GM21526 (cell line): ENCODE data around the gene NECTIN1.

Experiments
- ATAC-seq: cut with Tn5 transposase; IDR thresholded peaks from one replicate; pipeline ENCODE4 v1.9.1; 2021; ENCODE audit warnings: moderate library complexity; ENCODE audit not compliant: unreplicated experiment, low FRiP score

NECTIN1 gene

DNA sequence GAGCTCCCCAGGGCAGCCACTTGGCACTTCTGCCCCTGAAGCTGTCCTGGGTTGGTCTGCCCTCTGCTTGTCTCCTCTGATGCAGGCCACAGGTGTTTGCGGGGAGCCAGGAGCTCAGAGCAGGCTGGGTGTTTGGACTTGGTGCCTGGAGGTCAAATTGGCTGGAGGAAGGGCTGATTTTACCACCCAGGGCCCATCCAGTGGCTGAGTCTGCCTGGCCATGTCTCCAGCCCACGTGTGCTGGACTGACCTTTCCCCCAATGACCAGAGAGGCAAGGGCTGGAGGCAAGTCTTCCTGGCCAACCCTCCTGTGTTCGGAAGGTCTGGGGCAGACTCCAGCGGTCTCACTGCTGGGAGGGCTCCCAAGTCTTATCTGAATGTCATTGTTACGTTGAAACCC is 84.0 kb downstream of the NECTIN1 start:
- no peak for ATAC-seq

DNA sequence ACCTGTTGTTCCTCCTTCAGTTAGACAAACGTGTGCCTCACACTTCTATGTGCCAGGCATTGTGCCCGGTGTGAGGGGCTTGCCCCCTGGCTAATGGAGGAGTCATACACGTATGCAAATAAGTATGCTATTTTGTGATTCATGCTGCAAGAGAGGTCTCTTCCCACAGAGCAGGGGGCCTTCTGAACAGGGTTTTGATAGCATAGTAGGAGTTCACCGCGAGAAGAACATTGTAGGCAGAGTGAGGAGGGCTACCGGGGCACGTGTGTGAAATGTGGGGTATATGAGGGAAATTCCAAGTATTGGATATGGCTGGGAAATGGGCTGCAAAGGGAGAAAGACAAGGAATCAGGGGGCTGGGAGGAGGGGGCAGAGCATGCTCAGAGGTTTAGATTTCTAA is 84.5 kb downstream of the NECTIN1 start:
- no peak for ATAC-seq

DNA sequence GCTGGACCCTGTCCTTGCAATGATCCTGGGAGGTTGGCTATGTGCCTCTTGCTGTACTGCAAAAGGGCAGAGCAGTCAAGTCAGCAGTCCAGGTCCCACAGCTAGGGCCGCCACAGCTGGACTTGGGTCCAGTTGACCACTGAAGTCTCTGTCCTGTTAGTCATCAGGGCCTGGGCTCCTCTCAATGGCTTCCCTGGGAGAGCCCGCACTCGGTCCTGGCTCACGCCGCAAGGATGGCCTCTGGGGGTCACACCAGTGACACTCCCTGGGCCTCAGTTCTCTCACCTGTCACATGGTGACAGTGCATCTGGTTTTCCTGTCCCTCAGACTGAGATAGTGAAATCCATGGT is 85.1 kb downstream of the NECTIN1 start:
- ATAC-seq, result no peak

DNA sequence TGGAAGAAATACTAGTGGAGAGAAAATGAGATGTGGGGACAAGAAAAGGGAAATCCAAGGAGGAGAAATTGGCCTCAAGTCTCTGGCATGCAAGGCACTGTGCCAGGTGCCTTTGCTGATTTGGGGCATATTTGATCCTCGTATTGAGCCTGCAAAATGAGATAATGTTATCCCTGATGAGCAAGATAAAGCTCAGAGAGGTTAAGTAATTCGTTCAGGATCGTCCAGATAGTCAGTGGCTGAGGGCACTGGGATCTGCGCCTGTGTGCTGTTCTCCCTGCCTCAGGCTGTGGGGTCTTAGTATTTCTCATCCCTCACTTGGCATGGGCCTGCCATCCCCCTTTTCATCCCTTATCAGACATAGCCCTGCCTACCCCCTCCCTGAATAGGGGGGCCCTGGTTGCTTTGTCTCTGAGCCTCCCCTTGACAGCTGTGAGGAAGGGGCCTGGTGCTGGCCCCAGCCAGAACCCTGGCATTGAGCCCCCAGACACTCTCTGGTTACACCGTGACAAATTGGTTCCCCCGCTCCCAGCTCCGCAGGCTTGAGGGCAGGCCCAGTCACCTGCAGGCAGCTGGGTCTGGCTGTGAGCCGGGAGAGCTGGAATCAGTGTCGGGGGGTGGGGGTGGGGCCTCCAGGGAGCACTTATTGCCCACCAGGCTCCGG is 85.7 kb downstream of the NECTIN1 start:
- no peak for ATAC-seq

DNA sequence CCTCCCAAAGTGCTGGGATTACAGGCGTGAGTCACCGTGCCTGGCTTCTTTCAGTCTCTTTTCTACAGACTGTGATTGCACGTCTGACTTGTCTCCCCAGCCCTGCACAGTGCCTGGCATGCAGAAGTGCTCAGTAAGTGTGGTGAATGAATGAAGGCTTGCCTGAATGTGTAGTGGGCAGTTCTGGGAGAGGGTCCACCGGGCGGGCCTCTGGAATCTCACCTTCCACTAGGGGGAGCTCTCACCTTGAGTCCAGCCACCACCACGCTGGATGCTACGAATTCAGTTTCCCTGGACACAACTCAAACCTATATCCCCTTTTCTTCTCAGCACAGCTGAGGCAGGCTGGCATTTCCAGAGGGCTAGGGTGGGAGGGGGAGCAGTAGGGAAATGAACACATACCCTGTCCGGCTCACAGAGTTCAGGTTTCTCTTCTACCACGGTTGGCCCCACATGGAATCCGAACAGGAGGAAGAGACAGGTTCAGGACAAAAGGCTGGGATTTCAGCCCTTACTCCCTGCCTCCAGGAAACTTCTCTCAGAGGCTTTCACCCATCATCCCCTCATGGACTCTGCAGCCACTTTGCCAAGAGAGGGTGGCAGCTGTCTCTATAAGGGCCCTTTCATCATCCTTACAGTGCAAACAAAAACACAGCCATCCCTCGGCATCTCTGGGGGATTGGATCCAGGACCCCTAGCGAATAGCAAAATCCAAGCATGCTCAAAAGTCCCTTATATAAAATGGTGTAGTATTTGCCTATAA is 86.8 kb downstream of the NECTIN1 start:
- ATAC-seq, result no peak

DNA sequence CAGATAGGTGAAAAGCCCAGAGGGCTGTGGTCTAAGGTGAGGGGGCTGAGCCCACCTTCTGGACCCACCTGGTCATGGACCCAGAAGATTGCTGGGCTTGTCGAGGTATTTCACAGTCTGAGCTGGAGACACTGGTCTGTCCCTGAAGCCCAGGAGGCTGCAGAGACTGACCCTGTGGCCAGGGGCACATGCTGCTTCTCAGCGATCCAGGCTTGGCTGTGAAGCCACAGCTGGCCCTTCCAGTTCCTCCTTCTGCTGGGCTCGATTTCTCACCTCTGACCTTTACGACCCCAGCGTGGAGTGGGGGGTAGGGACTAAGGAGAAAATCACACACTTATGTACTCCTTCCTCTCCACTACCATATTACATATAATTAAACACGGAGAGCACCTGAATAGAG is 88.5 kb downstream of the NECTIN1 start:
- ATAC-seq, result no peak

DNA sequence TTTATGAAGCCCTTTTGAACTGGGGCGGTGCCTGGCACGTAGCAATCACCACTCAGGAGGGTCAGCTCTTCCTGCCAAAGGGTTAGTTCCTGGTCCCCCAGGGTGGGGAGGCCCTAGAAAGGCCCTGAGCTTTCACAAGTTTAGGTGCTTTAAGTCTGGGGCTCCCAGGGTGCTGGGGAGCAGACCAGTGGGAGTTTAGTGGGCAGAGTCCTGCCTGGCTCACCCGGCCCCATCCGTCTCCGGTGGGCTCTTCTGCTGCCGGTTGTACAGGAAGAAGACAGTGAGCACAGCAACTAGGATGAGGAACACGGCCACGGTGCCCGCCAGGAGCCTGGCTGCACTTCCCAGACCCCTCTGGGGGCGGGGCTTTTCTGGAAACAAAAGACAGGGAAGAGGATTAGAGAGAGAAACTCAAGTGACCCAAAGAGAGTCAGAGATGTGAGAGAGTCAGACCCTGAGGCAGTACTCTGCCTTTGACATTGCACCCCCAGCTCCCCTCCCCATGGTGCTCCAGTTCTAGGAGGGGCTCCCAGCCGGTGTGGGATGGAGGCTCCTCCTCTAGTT is 89.3 kb downstream of the NECTIN1 start:
- ATAC-seq, result no peak

DNA sequence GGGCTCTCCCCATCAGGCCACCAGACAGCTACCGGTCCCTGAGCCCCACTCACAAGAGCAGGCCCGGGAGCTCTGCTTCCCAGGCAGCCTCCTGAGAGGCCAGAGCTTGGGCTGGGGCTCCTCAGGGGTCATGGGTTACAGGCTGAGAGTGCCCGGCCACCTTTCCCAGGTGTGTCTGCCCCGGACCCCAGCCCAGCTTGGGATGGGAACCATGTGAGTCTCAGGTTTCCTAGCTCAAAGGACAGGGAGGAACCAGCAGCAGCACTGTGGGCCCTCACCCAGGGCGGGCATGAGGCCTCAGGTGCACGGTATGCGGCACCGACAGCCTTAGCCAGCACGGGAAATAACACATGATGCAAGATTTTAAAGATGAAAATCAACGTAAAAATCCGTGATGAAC is 90.1 kb downstream of the NECTIN1 start:
- ATAC-seq, result no peak

DNA sequence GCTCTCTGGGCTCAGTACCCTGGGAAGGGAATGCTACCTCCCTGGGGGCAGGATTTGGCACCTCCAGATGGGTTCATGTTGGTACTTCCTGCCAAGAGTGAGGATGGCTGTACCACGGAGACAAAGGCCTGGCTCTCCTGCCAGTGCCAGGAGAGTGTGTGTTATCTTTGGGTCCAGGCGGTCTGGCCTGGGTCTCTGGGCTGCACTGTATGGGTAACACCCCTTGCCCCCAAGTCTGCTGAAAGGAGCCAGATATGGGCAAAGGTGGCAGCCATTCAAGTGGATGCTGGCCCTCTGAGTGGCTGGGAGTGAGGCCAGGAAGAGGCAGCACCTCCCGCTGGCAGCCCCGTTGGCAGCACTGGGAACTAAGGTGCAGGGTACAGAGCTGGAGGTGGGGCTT is 91.5 kb downstream of the NECTIN1 start:
- ATAC-seq, result no peak

DNA sequence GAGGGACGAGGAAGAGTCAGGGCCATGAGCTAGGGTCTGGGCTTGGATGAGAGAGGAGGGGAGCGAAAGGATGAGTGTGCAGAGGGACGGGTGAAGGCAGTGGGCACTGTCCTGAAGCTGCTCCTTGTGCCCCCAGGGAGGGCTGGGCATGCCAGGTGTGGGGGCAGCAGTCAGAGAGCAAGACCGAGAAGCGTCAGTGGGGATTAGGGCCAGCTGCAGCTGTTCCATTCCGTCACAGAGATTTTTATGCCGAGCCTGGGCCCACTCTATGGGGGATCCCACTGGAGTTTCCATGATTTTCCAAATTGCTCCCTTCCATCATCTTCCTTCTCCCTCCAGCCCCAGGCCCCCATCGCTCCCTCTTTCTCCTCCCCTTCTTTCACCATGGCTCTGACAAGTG is 93.2 kb downstream of the NECTIN1 start:
- no peak for ATAC-seq

DNA sequence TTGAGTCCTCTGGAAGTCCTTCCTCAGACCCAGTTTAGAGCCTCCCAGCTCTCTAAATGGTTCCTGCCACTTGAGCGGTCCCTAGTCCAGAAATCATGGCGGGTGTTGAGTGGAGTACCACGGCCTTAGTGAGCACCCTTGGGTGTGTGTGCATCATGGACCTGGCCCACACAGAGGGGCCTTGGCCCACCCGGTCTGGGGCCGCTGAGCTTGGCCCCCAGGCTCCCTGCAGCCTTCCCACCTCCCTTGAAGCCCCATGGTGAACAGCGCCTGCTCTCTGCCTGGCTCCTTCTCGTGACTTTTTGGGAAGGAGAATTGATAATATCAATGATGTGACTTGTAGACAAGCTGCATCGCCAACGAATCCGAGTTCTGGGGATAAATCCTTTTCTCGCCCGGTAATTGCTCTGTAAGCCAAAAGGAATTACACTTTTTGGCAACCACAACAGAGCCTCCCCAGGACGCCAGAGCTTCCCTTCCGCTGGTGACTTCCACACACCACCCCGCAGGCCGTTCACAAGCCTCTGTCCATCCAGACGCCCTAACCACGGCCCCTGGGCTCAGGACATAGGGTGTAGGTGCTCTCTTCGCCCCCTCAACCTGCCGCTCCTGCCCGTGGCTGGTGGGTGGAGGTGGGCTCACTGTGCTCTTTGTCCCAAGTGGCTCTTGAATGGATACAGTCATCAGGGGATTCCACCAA is 93.8 kb downstream of the NECTIN1 start:
- ATAC-seq, result no peak

DNA sequence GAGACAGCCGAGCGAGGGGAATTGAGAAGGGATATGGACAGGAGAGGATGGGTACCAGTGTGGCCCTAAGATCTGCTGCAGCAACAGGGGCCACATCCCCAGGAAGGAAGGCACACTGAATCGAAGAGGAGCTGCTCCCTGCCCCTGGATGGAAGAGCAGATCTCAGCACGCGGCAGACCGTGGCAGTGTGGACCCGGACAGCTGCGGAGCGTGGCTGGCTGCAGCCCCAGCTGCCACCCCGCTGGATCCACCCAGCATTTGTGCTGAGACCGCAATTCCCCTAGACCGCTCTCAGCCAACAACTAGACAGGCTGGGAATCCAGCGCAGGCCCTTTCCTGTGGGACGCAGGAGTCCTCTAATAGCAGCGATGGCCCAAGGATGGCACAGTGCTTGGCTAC is 94.7 kb downstream of the NECTIN1 start:
- no peak for ATAC-seq

DNA sequence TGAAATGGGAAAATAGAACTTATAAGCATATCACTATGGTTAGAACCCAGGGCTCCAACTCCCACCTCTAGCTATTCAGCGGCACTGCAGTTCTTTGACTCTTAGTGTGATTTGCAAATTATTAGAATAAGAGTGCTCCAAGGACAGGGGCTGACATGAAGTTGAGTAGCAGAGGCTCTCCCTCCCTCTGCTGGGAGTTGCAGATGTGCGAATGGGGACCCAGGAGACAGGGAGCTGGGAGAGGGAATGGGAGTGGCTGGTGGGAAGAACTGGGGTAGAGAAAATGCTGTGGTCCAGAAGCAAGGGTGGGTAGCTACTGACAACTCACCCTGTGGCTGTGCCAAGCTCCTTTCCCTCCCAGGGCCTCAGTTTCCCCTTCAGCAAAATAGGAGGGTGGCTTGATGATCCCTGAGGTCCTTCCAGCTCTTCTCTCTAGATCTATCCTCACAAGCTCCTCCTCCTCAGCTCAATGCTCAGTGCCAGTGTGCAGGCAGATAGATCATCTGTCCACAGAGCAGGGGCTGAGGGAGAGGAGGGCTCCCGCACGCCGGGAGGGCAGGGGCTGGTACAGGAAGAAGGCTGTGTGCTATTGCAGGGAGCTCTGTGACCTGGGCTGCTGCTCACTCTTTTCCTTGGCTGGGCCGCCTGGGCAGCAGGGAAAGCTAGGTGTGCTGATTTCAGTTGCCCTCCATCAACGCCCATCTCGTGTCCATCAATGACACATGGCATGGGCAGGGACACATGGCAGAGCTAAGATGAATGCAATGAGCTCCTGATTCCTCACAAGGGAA is 99.0 kb downstream of the NECTIN1 start:
- ATAC-seq, result no peak

DNA sequence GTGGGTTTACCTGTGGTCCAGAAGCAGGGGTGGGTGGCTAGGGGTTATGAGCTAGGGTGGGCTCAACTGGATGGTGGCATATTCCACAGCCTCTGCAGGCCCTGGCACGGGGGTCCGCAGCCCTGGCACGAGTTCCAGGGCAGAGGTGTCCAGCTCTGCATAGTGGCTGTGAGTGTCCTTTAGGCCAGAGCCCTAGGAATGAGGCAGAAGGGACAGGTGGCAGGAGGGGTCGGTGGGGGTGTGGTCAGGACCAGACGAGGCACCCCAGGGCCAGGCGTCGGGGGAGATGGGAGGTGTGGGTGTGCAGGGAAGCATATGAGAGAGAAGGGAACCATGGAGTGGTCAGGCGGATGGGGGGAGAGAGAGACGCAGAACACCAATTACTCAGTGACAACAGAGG is 99.9 kb downstream of the NECTIN1 start:
- no peak for ATAC-seq

DNA sequence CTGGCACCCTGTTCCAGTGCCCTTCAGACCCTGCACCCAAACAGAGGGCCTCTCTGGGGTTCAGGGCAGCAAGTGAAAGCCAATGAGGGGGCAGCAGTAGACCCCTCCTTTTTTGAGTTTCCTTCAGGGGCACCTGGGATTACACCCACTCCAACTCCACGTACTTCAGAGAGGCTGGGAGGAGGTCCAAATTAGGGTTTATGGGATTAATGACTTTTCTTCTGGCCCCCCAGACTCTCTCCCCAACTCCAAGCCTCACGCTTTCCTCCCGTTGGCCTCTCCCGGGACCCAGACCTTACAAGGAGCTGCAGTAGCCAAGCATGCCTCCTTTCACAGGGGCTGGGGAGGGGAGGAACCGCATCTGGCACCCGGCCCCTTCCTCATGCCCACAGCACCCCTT is 101.7 kb downstream of the NECTIN1 start:
- ATAC-seq, result no peak

DNA sequence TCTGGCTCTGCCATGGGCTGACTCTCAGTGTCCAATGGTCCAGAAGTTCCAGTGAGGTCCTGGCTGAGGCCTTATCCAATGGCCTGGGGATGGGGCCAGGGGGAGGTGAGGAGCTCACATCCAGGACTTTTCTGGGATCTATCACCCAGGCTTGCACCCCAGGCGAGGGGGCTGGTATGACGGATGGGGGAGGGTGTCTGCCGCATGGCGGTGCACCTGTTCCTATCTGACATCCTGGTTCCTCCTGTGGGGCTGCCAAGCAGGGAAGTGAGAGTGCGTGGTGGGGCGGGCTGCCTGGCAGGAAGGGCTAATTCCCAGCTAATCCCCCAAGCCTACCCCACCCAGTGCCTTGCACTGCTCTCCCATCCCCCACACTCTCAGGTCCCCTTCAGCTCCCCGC is 102.1 kb downstream of the NECTIN1 start:
- no peak for ATAC-seq

DNA sequence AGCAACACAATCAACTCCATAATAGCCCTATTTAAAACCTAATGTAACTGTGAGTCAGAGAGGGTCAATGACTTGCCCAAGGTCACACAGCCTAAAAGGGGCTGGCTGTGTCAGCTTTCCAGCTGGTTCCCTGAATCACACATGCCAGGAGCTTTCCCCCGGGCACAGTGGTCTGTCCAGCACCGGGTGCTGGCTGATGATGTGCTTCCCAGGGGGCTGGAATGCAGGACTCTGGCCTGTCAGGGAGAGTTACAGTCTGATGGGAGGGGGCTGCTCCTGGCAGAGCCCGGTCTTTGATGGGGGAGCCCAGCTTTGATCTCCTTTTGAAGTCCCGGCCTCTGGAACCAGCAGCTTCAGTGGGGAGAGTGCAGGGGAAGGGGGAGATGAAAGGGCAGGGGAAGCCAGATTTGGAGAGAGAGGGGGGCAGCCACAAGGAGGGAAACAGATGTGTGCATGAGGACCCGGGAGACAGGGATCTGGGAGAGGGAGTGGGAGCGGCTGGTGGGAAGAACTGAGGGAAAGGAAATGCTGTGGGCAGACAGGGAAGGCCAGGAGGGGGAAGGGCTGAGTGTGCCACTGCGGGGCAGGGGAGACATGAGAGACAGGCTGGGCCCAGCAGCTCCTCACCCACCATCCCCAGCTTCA is 102.7 kb downstream of the NECTIN1 start:
- no peak for ATAC-seq

DNA sequence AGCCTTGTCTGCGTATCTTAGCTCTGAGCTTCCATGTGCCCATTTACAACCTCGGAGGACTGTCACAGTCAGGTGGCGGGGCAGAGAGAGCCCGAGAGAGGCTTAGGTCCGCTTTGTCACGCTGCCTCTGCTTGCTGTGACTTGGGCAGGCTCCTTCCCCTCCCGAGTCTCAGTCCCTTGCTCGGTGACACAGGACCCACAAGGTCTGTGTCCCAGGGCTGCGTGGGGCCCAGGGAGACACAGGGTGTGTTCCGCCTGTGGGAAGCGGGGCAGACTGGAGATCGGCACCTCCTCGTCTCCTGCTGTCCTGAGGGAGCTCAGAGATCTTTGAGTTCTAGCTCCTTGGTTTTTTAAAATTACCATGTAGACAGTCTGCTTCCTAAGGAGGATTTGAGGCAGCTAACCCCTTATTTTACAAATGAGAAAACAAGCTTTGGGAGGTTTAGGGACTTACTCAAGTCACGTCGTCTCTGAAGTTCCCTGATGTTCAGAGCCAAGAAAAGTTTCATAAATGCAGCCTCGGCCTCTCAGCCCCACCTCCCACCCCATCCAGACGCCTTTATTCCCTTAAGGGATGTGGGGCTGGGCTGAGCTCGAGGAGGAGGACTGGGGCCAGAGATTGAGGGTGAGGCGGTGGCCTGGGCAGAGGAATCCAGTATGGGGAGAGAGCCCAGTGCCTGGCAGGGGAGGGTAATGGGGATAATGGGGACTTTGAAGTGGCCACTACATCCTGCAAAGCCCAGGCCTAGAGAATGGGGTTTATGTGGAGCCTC is 103.6 kb downstream of the NECTIN1 start:
- ATAC-seq, result no peak

DNA sequence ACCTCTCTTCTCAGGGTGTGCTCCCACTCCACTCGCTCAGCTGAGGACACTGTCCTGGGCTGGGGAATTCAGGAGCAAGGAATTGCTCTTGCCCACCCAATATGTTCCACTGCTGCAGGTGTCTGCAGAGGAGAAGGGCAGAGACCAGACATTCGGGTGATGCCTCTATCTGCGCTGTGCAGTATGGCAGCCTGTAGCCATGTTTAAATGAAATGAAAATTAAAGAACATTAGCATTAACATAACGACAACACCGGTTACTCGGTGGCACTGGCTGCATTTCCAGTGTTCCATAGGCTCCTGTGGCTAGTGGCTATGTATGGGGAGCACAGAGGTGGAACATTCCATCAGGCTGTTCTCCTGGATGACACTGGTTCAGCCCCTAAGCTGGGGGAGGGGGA is 104.4 kb downstream of the NECTIN1 start:
- no peak for ATAC-seq
